CD8-positive, alpha-beta memory T cell (primary cell): Measurements from ENCODE around the gene NPPA. TPM values are rescaled to one million over a fixed set of nuclear protein-coding genes. Genes with fewer than 3 reads are reported as not detected.

Source experiments
- CTCF ChIA-PET: fragments of 350-600 bp; sonication (Branson Sonifier 250); formaldehyde crosslinking; loops from one replicate; lab custom pipeline; 2021; ENCODE audit warnings: antibody characterized with exemption; lab: Charles Lee
- POLR2A ChIA-PET: fragments of 350-600 bp; sonication (Branson Sonifier 250); formaldehyde crosslinking; loops from one replicate; lab custom pipeline; 2021; ENCODE audit warnings: antibody characterized with exemption; lab: Charles Lee
- DNase-seq, 5 donors: peaks; one replicate each; pipeline versions ENCODE4 v3.0.0 to v3.0.0-alpha.2; 2020 to 2022; ENCODE audit warnings: mixed read lengths in 1 of 5
- H3K27ac ChIP-seq: one replicate; pipeline ENCODE4 v1.7.0; 2013; ENCODE audit warnings: low read depth, mild to moderate bottlenecking, low read length, moderate library complexity
- H3K27me3 ChIP-seq: 2 replicates; pipeline ENCODE4 v1.7.0; 2013; ENCODE audit warnings: low read length, mild to moderate bottlenecking; ENCODE audit not compliant: insufficient read depth, poor library complexity, severe bottlenecking
- H3K36me3 ChIP-seq: 2 replicates; pipeline ENCODE4 v1.7.0; 2013; ENCODE audit warnings: mild to moderate bottlenecking, low read length, moderate library complexity; ENCODE audit not compliant: insufficient read depth
- H3K4me1 ChIP-seq: 2 replicates; pipeline ENCODE4 v1.7.0; 2013; ENCODE audit warnings: mild to moderate bottlenecking, low read length, moderate library complexity; ENCODE audit not compliant: insufficient read depth
- H3K4me3 ChIP-seq: 2 replicates; pipeline ENCODE4 v1.7.0; 2013; ENCODE audit warnings: mild to moderate bottlenecking, low read length
- H3K9me3 ChIP-seq: 2 replicates; pipeline ENCODE4 v1.7.0; 2013; ENCODE audit warnings: mild to moderate bottlenecking, low read length
- H3K27ac Mint-ChIP-seq, 8 donors: one replicate each; pipeline ENCODE4 v1.8.0; 2020 to 2021; ENCODE audit warnings: mixed read lengths in 8 of 8, mild to moderate bottlenecking in 6 of 8, inconsistent platforms in 3 of 8, moderate library complexity in 3 of 8
- H3K27me3 Mint-ChIP-seq, 2 donors: one replicate each; pipeline ENCODE4 v1.8.0; 2020 to 2021; ENCODE audit warnings: mixed read lengths in 2 of 2, mild to moderate bottlenecking in 1 of 2, moderate library complexity in 1 of 2
- H3K36me3 Mint-ChIP-seq, 3 donors: one replicate each; pipeline ENCODE4 v1.8.0; 2020 to 2021; ENCODE audit warnings: mixed read lengths in 3 of 3, inconsistent platforms in 1 of 3, mild to moderate bottlenecking in 1 of 3
- H3K4me1 Mint-ChIP-seq, 3 donors: one replicate each; pipeline ENCODE4 v1.8.0; 2020 to 2021; ENCODE audit warnings: mixed read lengths in 3 of 3, inconsistent platforms in 1 of 3, mild to moderate bottlenecking in 1 of 3
- H3K4me3 Mint-ChIP-seq, 7 donors: one replicate each; pipeline ENCODE4 v1.8.0; 2020 to 2021; ENCODE audit warnings: mixed read lengths in 7 of 7, mild to moderate bottlenecking in 6 of 7, moderate library complexity in 4 of 7, inconsistent platforms in 2 of 7
- H3K9me3 Mint-ChIP-seq, 5 donors: one replicate each; pipeline ENCODE4 v1.8.0; 2020 to 2022; ENCODE audit warnings: mixed read lengths in 5 of 5, mild to moderate bottlenecking in 3 of 5, moderate library complexity in 2 of 5, inconsistent platforms in 1 of 5
- polyA plus RNA-seq: library from polyadenylated mRNA; unstranded; fragments of 300-500 nt; fragmentation: Illumina TruSeq; gene quantifications from one replicate; pipeline ENCODE4 v1.2.3, GENCODE V29; 2021
- total RNA-seq, 2 experiments: library from RNA; stranded (reverse); gene quantifications; one replicate each; pipeline ENCODE4 v1.2.3, GENCODE V29; 2021

The NPPA gene
- total and polyA plus RNA-seq, 3 experiments from 2014 or later = not detected

- H3K27me3 Mint-ChIP-seq = no peaks in the 10 kb centered on the region
- Histone ChIP-seq H3K27me3 (no peaks in the 10 kb centered on the region), H3K4me3 (no peak overlapping the region), H3K9me3 (no peaks in the 10 kb centered on the region), H3K36me3 (peaks cover 43% of the 10 kb centered on the region), H3K4me1 (no peaks in the 10 kb centered on the region), H3K27ac (no peak overlapping the region)
- H3K27ac Mint-ChIP-seq = no peak overlapping the region
- POLR2A ChIA-PET = interaction anchor here (1.6 kb wide), 1 partner anchor 71 kb away, joined by 4 read pairs; no protein-coding TSS in a partner anchor
- H3K36me3 Mint-ChIP-seq = peaks cover 5 to 93% (median 22%) of the 10 kb centered on the region in 3 donors
- H3K4me3 Mint-ChIP-seq = no peak overlapping the region
- no peaks in the 10 kb centered on the region for H3K9me3 Mint-ChIP-seq
- no peak for DNase-seq
- H3K4me1 Mint-ChIP-seq = peaks cover 5 to 6% (median 6%) of the 10 kb centered on the region in 3 donors
- CTCF ChIA-PET = interaction anchor here (0.7 to 1.6 kb wide), 4 partner anchors 55 to 286 kb away, joined by 3 to 5 read pairs (median 4); no protein-coding TSS in a partner anchor
Measured at GRCh38 chr1:11836955-11837766, 10.4 kb downstream of the NPPA start.

- H3K27me3 ChIP-seq = no peaks in the 10 kb centered on the region
- H3K4me1 ChIP-seq = no peaks in the 10 kb centered on the region
- H3K4me3 ChIP-seq = no peak overlapping the region
- POLR2A ChIA-PET = interaction anchor here (0.7 kb wide), 1 partner anchor 72 kb away, joined by 3 read pairs; no protein-coding TSS in a partner anchor
- Mint-ChIP-seq H3K36me3 (peaks cover 5 to 87% (median 15%) of the 10 kb centered on the region in 3 donors), H3K4me1 (peaks cover 5 to 6% (median 6%) of the 10 kb centered on the region in 3 donors), H3K27me3 (no peaks in the 10 kb centered on the region), H3K27ac (peak overlapping the region in 1 of 8 donors; percentile 72), H3K9me3 (no peaks in the 10 kb centered on the region), H3K4me3 (no peak overlapping the region)
- no peaks in the 10 kb centered on the region for H3K9me3 ChIP-seq
- peaks cover 37% of the 10 kb centered on the region for H3K36me3 ChIP-seq
- CTCF ChIA-PET = interaction anchor here (1.4 kb wide), 1 partner anchor 11 kb away, joined by 3 read pairs; no protein-coding TSS in a partner anchor
- no peak for DNase-seq
- H3K27ac ChIP-seq = no peak overlapping the region
Measured at GRCh38 chr1:11835441-11836225, 11.9 kb downstream of the NPPA start.

- no peaks in the 10 kb centered on the region for H3K9me3 Mint-ChIP-seq
- peaks cover 5% of the 10 kb centered on the region in 3 donors for H3K4me1 Mint-ChIP-seq
- no peaks in the 10 kb centered on the region for H3K27me3 Mint-ChIP-seq
- H3K27ac Mint-ChIP-seq = no peak overlapping the region
- H3K36me3 Mint-ChIP-seq = peaks cover 5 to 82% (median 14%) of the 10 kb centered on the region in 3 donors
- Histone ChIP-seq H3K27me3 (no peaks in the 10 kb centered on the region), H3K27ac (no peak overlapping the region), H3K4me1 (no peaks in the 10 kb centered on the region), H3K9me3 (no peaks in the 10 kb centered on the region), H3K4me3 (no peak overlapping the region), H3K36me3 (peaks cover 35% of the 10 kb centered on the region)
- ChIA-PET CTCF (interaction anchor here (1.6 kb wide), 1 partner anchor 74 kb away, joined by 3 read pairs; no protein-coding TSS in a partner anchor), POLR2A (no interaction called here)
- DNase-seq = no peak
- H3K4me3 Mint-ChIP-seq = peak overlapping the region in 1 of 7 donors; percentile 15
Measured at GRCh38 chr1:11833900-11834299, 13.7 kb downstream of the NPPA start.

GRCh38 chr1:11833497-11833896 is 14.1 kb downstream of the NPPA start:
- H3K27ac Mint-ChIP-seq = no peak overlapping the region
- H3K4me3 Mint-ChIP-seq = no peak overlapping the region
- Histone ChIP-seq H3K36me3 (peaks cover 39% of the 10 kb centered on the region), H3K27me3 (no peaks in the 10 kb centered on the region), H3K9me3 (no peaks in the 10 kb centered on the region), H3K27ac (no peak overlapping the region), H3K4me3 (no peak overlapping the region), H3K4me1 (no peaks in the 10 kb centered on the region)
- no peak for DNase-seq
- H3K36me3 Mint-ChIP-seq = peaks cover 1 to 82% (median 13%) of the 10 kb centered on the region in 3 donors
- ChIA-PET CTCF (interaction anchor here (1.6 kb wide), 1 partner anchor 74 kb away, joined by 3 read pairs; no protein-coding TSS in a partner anchor), POLR2A (no interaction called here)
- H3K4me1 Mint-ChIP-seq = peaks cover under 1 to 1% (median 1%) of the 10 kb centered on the region in 3 donors
- H3K27me3 Mint-ChIP-seq = no peaks in the 10 kb centered on the region
- no peaks in the 10 kb centered on the region for H3K9me3 Mint-ChIP-seq

- Histone ChIP-seq H3K4me1 (no peaks in the 10 kb centered on the region), H3K27ac (no peak overlapping the region), H3K27me3 (no peaks in the 10 kb centered on the region), H3K9me3 (no peaks in the 10 kb centered on the region), H3K4me3 (no peak overlapping the region), H3K36me3 (peaks cover 34% of the 10 kb centered on the region)
- Mint-ChIP-seq H3K4me1 (no peaks in the 10 kb centered on the region), H3K36me3 (peaks cover 0 to 81% (median 14%) of the 10 kb centered on the region in 3 donors), H3K27me3 (no peaks in the 10 kb centered on the region), H3K9me3 (no peaks in the 10 kb centered on the region), H3K27ac (peak overlapping the region in 1 of 8 donors; percentile 70), H3K4me3 (no peak overlapping the region)
- POLR2A ChIA-PET = no interaction called here
- DNase-seq = no peak
- CTCF ChIA-PET = no interaction called here
Measured at GRCh38 chr1:11831945-11832725, 15.4 kb downstream of the NPPA start.

- ChIA-PET CTCF (no interaction called here), POLR2A (no interaction called here)
- Mint-ChIP-seq H3K27me3 (no peaks in the 10 kb centered on the region), H3K27ac (no peak overlapping the region), H3K9me3 (no peaks in the 10 kb centered on the region), H3K4me1 (no peaks in the 10 kb centered on the region), H3K36me3 (peaks cover 0 to 83% (median 7%) of the 10 kb centered on the region in 3 donors), H3K4me3 (no peak overlapping the region)
- H3K4me1 ChIP-seq = no peaks in the 10 kb centered on the region
- peaks cover 25% of the 10 kb centered on the region for H3K36me3 ChIP-seq
- H3K27ac ChIP-seq = no peak overlapping the region
- no peak overlapping the region for H3K4me3 ChIP-seq
- no peak for DNase-seq
- no peaks in the 10 kb centered on the region for H3K27me3 ChIP-seq
- H3K9me3 ChIP-seq = no peaks in the 10 kb centered on the region
Measured at GRCh38 chr1:11828511-11828910, 19.1 kb downstream of the NPPA start.

GRCh38 chr1:11826946-11827345 is 20.6 kb downstream of the NPPA start:
- H3K9me3 ChIP-seq = no peaks in the 10 kb centered on the region
- peaks cover 22% of the 10 kb centered on the region for H3K36me3 ChIP-seq

More at GRCh38 chr1:11826946-11827345, 20.6 kb downstream of the NPPA start:
- no peak for DNase-seq
- no peaks in the 10 kb centered on the region for H3K4me1 ChIP-seq
- no peak overlapping the region for H3K27ac ChIP-seq
- ChIA-PET POLR2A (no interaction called here), CTCF (no interaction called here)
- Mint-ChIP-seq H3K27ac (peak overlapping the region in 1 of 8 donors; percentile 50), H3K4me3 (no peak overlapping the region), H3K36me3 (peaks cover 0 to 79% (median 7%) of the 10 kb centered on the region in 3 donors), H3K27me3 (no peaks in the 10 kb centered on the region), H3K9me3 (no peaks in the 10 kb centered on the region), H3K4me1 (no peaks in the 10 kb centered on the region)
- H3K4me3 ChIP-seq = no peak overlapping the region
- H3K27me3 ChIP-seq = no peaks in the 10 kb centered on the region
